NOMO-1 (cell line): ENCODE measurements around the gene MAGEA4.
"Not testable (repeated sequence)": the region's sequence is repeated elsewhere in the genome, so short reads cannot be mapped to it uniquely, and the experiment has no call there.

ENCODE experiments used
- DNase-seq, 2 experiments: peaks; one replicate each; lab custom pipeline; 2025; ENCODE audit not compliant: unreplicated experiment in 2 of 2; lab: John Stamatoyannopoulos, UW

MAGEA4 gene

DNA sequence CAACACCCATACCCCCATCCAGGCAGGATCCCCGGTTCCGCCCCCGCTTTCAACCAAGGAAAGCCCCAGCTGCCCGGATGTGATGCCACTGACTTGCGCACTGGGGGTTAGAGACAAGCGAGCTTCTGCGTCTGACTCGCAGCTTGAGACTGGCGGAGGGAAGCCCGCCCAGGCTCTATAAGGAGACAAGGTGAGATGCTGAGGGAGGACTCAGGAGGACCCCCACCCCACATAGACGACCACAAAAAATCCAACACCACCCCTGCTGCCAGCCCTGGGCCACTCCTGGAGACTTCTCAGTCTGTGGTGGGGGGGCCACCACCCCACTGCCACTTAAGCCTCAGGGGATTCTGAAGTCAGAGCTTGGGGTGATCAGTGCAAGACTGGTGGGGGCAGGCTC is at the start of gene MAGEA4:
Gene MAGEA4 (plus strand): TSS at position 110 of the 400 bp plus-strand sequence. CDS start 10,776 bp downstream, outside the sequence.
- no peak for DNase-seq

DNA sequence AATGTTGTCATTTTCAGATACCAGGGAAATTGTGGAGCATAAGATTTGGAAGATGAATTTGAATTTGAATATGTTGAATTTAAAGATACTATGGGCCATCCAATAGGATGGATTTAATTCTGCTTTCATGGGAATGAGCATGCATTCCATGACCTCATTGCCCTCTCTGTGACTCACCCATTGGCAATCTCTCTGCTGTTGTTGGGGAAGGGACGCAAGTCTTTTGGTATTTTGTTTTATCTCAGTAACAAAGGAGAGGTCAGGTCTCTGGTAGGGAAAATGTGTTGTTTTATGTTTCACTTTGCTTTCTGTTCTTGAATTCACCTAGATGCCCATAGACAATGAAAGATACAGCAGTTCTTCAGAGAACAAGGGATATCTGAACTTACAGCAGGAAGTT is 42.1 kb upstream of the MAGEA4 start:
- DNase-seq: no peak

DNA sequence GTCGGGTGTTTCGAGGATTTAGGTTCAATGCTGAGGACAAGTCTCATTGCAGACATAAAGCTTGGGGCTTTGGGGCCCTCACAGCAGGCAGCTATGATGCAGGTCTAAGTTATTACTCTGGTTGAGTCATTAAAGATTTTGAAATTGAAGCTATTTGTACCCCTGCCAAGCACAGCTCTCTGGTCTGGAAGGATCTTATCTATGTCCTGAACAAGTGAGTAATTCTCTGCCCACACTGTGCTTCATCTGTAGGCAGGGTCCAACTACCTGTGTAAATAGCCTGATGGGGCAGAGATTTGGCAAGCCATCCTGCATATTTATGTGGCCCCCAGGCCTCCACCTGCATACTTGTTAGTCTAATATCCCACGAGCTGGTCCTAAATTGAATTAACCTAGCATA is 41.4 kb upstream of the MAGEA4 start:
- no peak for DNase-seq

DNA sequence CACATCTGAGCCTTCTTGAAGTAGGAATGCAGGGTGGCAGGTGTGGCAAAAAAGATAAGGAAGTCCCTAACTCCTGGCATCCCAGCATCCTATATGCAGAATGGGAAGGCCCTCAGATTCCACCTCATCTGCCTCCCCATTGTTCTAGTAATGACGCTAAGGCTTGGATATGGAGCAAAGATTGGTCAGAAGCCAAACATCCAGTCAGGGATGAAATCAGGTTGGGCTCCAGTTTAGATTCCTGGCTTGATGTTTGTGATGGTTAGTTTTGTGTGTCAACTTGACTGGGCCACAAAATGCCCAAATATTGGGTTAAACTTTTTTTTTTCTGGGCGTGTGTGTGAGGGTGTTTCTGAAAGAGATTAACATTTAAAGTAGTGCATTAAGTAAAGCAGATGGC is 39.6 kb upstream of the MAGEA4 start:
- DNase-seq: no peak

DNA sequence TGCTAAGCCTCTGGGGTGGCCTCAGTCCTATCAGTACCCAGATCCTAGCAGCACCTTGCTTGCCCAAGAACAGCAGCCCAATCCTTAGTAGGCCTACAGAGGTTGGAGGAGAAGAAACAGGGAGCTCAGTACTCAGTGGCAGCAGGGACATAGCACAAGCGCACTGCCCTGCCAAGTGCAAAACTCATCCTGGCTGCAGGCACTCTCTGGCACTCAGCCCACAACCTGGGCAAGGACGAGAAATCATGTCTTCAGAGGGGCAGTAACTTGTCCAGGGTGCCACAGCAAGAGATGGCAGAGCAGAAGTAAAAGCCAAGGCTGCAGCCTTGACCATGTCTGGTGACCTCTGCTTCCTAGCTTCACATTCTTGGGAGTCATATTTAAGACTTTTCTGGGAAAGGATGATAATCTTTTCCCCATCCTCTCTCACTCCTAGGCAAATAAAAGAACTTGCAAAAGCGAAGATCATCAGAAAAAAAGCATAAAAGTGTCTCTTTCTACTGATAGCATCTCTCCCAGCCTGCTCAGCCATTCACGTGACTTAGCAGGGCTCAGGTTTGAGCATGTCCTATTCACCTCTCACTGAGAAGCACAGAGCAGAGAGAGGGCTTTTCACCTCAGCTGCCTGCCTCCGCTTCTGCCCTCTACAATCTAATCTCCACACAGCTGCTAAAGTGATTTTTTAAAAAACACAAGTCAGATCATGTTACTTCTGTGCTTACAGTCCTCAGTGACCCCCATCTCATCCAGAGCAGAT is 37.2 kb upstream of the MAGEA4 start:
- DNase-seq: no peak

DNA sequence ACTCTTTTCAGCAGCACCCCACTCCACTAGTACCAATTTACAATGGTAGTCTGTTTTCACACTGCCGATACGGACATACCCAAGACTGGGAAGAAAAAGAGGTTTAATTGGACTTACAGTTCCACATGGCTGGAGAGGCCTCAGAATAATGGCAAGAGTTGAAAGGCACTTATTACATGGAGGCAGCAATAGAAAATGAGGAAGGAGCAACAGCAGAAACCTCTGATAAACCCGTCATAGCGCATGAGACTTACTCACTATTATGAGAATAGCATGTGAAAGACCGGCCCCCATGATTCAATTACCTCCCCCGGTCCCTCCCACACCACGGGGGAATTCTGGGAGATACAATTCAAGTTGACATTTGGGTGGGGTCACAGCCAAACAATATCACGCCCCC is 34.1 kb upstream of the MAGEA4 start:
- no peak for DNase-seq

DNA sequence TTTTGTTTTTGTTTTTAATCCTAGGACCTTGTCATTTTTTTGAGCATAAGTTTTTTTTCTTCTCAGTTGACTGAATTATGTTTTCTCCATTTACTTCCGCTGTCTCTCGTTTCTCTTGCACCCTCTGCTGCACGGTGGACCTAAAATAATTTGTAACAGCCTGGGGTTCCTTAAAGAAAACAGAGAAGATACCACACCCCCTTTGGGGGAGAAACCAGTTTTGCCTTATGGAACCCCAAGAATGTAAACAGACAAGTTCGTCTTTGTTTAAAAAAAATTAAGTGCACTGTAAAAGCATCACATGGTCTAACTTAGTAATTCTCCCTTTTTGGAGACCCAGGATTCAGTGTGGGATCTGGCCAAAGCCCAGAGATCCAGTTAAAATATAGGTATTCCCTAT is 32.8 kb upstream of the MAGEA4 start:
- DNase-seq: no peak

GRCh38 chrX:151880895-151881294 is 31.8 kb upstream of the MAGEA4 start:
- no peak for DNase-seq

GRCh38 chrX:151889421-151889820 is 23.3 kb upstream of the MAGEA4 start:
- DNase-seq: no peak

DNA sequence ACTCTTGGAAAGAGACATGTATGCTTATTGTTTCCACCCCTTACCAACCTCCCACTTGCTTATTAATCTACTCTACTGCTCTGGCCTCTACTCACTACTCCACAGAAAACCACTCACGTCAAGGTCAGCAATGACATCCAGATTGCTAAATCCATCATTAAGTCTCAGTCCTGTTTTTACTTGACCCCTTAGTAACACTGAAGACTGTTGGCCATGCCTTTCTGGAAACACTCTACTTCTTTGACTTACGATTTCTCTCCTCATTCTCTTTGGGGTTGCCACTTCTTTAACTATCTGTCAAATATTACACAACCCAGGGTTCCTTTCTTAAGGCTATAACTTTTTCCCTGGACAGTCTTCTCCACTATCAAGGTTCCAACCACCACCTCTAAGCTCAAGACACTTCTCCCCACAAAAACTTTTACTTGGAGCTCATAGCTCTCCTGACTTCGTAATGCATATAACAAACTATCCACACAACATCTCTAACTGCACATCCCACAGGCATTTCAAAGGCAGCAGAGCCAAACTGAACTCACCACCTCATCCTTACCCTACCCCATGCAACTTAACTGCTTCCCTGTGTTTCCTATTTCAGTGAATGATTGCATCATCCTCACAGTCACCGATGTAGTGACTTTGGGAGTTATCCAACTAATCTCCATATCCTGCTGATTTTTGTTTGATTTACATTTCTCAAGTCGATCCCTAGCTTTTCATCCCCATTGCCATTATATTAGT is 15.8 kb upstream of the MAGEA4 start:
- no peak for DNase-seq

DNA sequence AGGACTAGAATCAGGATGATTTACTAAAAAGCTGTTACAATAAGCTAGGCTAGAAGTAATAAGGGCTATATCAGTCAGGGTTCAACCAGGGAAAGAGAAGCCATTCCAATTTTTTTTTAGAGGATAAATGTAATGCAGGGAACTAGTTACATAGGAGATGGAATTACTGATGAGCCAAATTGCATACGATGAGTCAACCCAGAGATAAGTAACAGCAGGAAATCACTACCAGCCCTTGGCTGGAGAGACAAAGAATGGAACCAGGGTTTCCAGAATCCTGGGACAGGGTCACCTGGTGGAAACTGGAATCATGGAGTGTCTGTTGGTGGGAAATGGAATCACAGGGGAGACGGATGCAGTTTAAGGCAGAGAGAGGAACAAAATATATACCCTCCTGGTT is 13.1 kb upstream of the MAGEA4 start:
- no peak for DNase-seq

- DNase-seq: no peak
Measured at GRCh38 chrX:151901826-151902225, 10.9 kb upstream of the MAGEA4 start.

DNA sequence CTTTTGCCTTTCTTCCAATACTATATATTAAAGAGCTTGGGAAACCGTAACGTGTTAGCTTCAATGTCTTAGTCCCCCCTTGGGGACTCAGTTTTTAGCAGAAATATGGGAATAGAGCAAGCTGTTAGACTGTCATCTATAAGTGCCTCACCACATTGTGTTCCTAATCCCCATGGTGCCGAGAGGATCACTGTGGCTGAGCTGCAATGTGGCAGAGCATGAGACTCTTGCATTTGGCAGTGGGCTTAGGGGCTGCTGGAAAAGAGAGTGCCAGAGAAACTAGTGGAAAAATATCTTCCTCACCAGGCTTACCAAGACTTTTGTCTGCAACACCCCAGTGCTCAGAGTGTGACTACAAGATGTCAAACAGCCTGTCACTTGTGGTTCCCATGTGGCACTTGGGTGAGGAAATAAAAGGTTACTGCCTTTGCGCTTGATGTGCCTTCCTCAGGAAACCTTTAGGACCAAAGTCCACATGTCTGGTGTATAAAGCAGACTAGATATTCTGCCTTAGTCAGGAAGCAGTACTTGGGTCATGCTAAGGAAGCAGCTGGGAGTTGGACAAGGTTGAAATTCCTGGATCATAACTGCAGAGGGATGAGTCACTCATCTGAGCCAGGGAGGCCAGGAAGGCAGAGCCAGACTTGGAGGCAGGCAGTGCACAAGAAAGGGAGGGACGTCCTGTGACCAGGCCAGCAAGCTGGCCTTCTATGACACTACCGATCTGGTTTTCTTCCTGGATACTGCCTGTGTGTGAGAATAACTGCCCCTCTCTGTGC is 9.7 kb upstream of the MAGEA4 start:
- no peak for DNase-seq

GRCh38 chrX:151904989-151905388 is 7.7 kb upstream of the MAGEA4 start:
- DNase-seq: no peak

- DNase-seq: no peak
Measured at GRCh38 chrX:151912221-151912620, 468 bp upstream of the MAGEA4 start.

- DNase-seq: not testable (repeated sequence)
Measured at GRCh38 chrX:151918736-151919135, 6.0 kb downstream of the MAGEA4 start.

DNA sequence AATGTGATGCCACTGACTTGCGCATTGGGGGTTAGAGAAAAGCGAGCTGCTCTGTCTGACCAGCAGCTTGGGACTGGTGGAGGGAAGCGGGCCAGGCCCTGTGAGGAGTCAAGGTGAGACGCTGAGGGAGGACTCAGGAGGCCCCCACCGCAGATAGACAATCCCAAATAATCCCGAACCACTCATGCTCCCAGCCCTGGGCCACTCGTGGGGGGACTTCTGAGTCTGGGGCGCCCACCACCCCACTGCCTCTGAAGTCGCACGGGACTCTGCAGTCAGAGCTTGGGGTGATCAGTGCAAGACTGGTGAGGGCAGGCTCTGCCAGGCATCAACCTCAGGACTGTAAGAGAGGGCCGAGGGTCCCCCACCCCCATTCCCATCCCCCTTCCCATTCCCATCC is 6.9 kb downstream of the MAGEA4 start:
- no peak for DNase-seq

- DNase-seq: no peak
Measured at GRCh38 chrX:151920101-151920500, 7.4 kb downstream of the MAGEA4 start.

- no peak for DNase-seq
Measured at GRCh38 chrX:151920530-151920929, 7.8 kb downstream of the MAGEA4 start.

DNA sequence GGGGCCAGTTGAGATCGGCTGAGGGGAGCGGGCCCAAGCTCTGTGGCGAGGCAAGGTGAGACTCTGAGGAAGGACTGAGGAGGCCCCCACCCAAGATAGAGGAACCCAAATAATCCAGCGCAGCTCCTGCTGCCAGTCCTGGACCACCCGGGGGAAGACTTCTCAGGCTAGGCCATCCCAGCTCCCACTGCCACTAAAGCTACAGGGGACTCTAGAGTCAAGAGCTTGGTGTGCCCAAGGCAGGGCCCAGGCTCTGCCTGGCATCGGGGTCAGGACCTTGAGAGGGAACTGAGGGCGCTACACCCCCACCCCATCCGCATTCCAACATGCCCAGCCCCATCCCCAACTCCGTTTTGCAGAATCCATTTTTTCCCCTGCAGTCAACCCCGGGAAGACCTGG is 8.6 kb downstream of the MAGEA4 start:
- no peak for DNase-seq

DNA sequence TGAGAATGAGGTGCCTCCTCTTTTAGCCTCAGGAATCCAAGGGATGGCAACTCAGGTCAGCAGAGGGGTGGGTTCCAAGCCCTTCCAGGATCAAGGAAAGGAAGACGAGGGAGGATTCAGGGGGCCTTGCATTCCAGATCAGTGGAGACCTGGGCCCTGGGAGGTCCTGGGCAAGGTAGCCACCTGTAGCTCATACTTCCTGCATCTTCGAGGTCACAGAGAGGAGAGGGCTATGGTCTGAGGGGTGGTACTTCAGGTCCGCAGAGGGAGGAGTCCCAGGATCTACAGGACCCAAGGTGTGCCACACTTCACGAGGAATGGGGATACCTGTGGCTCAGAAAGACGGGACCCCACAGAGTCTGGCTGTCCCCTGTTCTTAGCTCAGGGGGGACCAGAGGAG is 9.2 kb downstream of the MAGEA4 start:
- DNase-seq: no peak

GRCh38 chrX:151922692-151923091 is 10.0 kb downstream of the MAGEA4 start:
- no peak for DNase-seq
